GM19099 (cell line): ENCODE measurements around the gene ACTL6B.

Experiments used
- POLR2A ChIP-seq: IDR thresholded peaks from 3 replicates; pipeline ENCODE4 v1.6.1; 2011; ENCODE audit warnings: low read depth; ENCODE audit not compliant: insufficient read length; ENCODE audit errors: extremely low read depth

ACTL6B gene

DNA sequence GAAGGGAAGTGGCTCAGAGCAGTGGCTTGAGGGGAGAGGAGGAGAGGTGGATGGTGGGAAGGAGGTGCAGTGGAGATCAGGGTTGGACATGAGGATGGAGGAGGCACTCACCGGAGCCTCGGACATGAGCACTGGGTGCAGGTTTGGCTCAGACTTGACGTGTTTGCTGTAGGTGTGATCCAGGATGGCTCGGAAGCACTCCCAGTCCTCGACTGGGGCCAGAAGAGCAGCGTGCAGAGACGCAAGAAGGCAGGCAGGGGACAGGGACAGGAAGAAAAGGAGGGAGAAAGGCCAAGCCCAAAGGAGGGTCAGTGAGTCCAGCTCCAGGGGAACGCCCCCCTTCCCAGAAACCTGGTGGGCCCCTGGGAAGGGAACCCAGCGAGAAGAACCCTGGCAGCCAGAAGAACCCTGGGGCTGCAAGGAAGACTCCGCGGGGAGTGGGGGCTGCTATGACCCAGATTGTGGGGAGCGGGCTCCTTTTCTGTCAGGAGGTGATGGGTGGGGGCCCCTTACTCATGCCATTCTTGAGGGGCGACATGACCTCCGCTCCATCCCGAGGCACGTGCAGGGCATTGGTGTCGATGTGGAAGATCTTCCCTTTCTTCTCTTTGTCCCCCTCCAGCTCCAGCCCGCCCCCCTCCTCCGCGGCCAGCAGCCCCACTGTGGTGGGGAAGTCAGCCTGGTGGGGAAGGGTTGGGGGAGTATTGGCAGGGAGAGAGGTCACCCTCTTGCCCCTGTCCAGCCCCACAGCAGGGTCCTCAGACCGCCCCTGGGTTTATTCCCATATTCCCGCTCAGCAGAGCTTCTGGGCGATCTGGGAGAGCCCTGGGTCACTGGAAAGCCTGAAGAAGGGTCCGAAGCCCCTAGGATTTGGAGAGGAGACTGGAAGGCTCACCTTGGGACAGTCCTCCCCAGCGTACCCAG is 1.1 kb downstream of the ACTL6B start:
- no peak for TF ChIP-seq POLR2A

- TF ChIP-seq POLR2A = no peak
Observed at GRCh38 chr7:100649826-100650565, 6.3 kb downstream of the ACTL6B start.

GRCh38 chr7:100642534-100642907 is 13.7 kb downstream of the ACTL6B start:
- TF ChIP-seq POLR2A = no peak

DNA sequence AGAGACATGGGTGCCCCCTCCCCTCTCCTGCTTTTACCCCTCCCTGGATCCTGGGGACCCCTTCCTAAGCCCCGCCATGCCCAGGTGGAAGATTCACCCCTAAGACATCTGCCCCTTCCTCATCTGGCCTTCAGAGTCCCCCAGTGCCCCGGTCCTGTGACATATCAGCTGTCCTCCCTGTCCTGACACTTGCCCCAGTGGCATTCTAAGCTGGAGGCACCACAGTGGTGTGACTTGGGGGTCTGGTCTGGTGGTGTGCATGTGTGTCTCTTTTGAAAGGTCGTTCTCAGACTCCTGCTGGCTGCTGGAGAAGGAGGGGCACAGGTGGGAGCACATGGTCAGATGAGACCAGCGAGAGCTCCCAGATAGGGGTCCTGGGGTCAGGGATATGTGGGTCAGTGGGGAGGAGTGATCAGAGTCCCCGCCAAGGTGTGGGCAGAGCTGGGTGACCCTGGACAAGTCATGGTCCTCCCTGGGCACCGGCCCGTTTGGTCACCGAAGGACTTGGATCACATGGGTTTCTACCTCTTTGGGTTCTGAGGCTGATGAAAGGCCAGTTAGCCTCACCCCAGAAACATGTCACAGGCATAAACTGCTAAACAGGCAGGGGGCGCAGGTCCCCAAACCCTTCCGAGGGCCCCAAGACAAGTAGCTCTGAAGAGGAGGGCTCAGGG is 14.3 kb downstream of the ACTL6B start:
- TF ChIP-seq POLR2A = no peak

GRCh38 chr7:100641463-100641859 is 14.8 kb downstream of the ACTL6B start, which contains the start of gene TFR2:
TFR2 (minus strand) TSS chr7:100641552; CDS start chr7:100641509, 43 bp downstream.
- no peak for TF ChIP-seq POLR2A

GRCh38 chr7:100640517-100641440 is 15.5 kb downstream of the ACTL6B start:
- no peak for TF ChIP-seq POLR2A

DNA sequence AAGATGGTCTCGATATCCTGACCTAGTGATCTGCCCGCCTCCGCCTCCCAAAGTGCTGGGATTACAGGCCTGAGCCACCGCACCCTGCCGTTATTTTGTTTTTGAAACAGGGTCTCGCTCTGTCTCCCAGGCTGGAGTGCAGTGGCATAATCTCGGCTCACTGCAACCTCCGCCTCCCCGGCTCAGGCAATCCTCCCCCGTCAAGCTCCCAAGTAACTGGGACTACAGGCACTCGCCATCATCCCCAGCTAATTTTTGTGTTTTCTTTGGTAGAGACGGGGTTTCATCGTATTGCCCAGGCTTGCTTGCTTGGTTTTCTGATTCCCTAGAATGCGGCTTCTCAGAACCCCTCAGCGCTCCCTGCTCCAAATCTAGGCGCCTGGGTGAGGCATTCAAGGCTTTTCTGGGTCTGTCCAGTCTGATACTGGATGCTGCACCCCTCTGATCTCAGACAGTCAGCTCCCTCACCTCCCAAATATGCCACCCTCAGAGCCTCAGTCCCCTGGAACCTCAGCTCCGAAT is 16.2 kb downstream of the ACTL6B start:
- TF ChIP-seq POLR2A = no peak

DNA sequence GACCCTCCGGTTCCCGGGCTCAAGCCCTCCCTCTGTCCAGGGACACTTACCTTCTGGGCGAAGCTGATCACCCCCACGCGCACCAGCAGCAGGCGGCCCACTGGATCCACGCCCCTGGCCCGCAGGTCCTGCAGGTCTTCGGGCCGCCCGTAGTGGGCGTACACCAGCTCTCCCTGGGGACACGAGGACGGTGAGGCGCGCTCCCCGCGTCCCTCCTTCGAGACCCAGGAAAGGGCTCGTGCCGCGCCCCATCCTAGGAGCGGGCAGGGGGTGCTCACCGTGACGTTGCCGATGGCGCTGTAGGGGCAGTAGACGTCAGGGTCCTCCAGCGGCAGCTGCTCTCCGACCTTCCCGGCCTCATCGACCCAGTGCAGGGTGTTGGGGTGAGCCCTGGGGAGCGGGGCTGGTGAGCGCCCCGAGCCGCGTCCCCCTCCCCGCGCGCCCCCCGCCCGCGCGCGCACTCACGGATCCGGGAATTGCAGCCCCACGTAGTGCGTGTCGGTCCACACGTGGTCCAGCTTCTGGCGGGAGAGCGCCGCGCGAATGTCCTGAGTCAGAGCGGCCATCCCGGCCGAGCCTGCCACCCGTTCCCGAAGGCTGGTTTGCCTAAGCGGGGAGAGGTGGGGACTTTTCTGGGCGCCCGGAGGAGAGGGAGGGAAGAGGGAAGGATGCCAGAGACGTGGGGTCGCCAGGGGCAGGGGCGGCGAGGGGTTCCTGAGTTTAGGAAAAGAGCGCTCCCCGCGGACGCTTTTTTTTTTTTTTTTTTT is 23.1 kb downstream of the ACTL6B start:
- peak; percentile 41 for TF ChIP-seq POLR2A

DNA sequence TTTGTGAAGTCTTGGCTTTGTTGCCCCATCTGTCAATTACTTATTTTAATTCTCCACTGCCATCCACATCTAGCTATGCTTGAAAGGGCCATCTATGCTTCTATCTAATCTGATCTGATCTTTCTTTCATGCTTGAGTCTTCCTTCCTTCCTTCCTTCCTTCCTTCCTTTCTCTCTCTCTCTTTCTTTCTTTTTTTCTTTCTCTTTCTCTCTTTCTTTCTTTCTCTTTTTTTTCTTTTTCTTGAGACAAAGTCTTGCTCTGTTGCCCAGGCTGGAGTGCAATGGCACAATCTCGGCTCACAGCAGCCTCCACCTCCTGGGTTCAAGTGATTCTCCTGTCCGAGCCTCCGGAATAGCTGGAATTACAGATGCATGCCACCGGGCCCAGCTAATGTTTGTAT is 26.2 kb downstream of the ACTL6B start:
- TF ChIP-seq POLR2A = no peak

GRCh38 chr7:100629117-100629716 is 27.0 kb downstream of the ACTL6B start:
- no peak for TF ChIP-seq POLR2A

DNA sequence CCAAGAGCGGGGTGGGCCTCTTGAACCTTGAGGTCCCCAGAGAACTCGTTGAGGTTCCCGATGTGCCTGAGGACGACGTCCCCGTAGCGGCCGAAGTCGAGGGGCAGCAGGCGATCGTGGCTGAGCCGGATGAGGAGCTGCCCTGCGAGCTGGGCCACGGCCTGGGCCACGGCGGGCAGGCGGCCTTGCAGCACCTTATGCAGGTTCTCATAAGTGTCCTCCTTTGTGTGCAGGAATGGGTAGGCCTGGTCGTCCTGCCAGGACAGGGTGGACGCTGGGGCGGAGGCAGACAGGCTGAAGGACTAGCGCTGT is 29.1 kb downstream of the ACTL6B start:
- TF ChIP-seq POLR2A = no peak

DNA sequence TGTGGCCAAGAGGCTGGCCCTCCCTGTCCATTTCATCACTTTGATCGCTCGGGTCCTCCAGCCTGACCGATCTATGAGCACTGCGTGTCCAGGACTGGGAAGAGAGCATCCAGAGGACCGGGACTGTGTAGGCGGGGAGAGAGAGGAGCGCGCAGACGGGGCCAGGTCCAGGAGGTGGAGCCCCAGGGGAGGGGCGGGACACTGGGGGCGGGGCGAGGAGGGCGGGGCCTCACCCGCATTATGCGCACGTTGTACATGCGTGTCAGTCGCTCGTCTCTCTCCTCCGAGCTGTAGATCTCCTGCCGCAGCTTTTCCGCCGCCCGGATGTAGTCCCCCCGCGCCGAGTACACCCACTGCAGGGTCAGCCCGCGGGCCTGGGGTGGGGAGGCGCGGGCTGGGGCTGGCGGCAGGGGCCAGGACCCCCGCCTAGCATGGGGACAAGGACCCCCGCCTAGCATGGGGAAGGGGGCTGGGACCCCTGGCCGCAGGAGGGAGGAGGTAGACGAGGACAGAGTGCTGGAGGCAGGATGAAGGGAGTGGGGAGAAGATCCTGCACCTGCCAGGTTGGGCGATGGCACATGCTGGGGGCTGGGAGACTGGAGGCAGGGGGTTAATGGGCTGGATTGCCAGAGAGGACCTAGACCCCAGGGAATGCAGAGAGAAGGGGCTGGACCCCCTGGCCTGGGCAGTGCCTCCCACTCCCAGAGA is 29.6 kb downstream of the ACTL6B start:
- TF ChIP-seq POLR2A = peak; percentile 58

DNA sequence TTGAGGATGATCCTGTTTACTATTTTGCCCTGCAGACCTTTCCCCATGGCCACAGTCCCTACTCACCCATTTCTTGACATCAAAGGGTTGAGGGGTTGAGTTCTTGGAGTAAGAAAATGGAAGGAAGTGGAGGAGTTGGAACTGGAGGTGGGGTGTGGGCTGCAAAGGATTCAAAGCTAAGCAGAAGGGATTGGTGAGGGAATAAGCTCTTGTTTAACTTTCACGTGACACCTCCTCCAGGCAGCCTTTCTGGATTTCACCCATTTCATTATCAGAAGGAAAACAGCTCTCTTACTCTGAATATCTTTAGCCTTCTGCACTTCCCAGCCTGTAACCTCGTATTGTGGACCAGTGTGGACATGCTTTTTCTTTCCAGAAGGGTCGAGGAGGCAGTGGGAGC is 30.2 kb downstream of the ACTL6B start:
- TF ChIP-seq POLR2A = no peak
